HepG2 (cell line): ENCODE measurements around the gene ITIH1. TPM values are rescaled to one million over a fixed set of nuclear protein-coding genes. Genes with fewer than 3 reads are reported as not detected.

Experiments used
- ATAC-seq: fragments of 200-7000 bp; cut with Tn5 transposase; 3 replicates; pipeline ENCODE4 v1.9.1; 2020; ENCODE audit warnings: mild to moderate bottlenecking, moderate library complexity
- BruUV-seq: library from RNA; stranded (reverse); fragments of 400-500 nt; replicated peaks from 2 replicates; lab custom pipeline; 2021; lab: Mats Ljungman, UMichigan
- CTCF ChIA-PET: fragments of 300-600 bp; formaldehyde crosslinking; extraction: SDS; loops from one replicate; lab custom pipeline; 2021; ENCODE audit warnings: low total read pairs, inconsistent platforms, low intra/inter-chr PET ratio; lab: Yijun Ruan, JAX
- POLR2A ChIA-PET: fragments of 350-600 bp; sonication (Branson Sonifier 250); formaldehyde crosslinking; loops from one replicate; lab custom pipeline; 2020; ENCODE audit warnings: antibody characterized with exemption, inconsistent platforms; lab: Yijun Ruan, JAX
- DNase-seq: peaks from one replicate; pipeline ENCODE4 v3.0.0-alpha.2; 2015; ENCODE audit warnings: low spot score
- FAIRE-seq: peaks from 3 replicates; lab custom pipeline; 2011; peaks lifted over from hg19 to GRCh38; lab: Jason Lieb, UNC
- H2AFZ ChIP-seq: one replicate; pipeline ENCODE4 v1.6.1; 2011; ENCODE audit warnings: low read length, inconsistent platforms
- H3K27ac ChIP-seq: fragments of 300-600 bp; 3 replicates; pipeline ENCODE4 v1.8.0; 2011; ENCODE audit warnings: mixed run types, mild to moderate bottlenecking, mixed read lengths, low read length, inconsistent platforms; ENCODE audit not compliant: insufficient read depth; ENCODE audit errors: extremely low read length
- H3K27me3 ChIP-seq, 2 experiments: fragments of 200-600 bp in 1 of 2; 2 replicates in 1 of 2; 3 replicates in 1 of 2; pipeline versions ENCODE4 v1.6.0 to v1.8.0; 2011; ENCODE audit warnings: low read length in 2 of 2, mild to moderate bottlenecking in 2 of 2, moderate library complexity in 2 of 2, inconsistent platforms in 1 of 2; ENCODE audit not compliant: insufficient read depth in 2 of 2, control insufficient read depth in 1 of 2
- H3K36me3 ChIP-seq, 2 experiments: fragments of 200-600 bp in 1 of 2; replicated peaks in 1 of 2; 2 replicates in 1 of 2; 3 replicates in 1 of 2; pipeline versions ENCODE4 v1.5.1 to v1.8.0; 2011; ENCODE audit warnings: low read length in 2 of 2, inconsistent platforms in 1 of 2; ENCODE audit not compliant: insufficient read depth in 2 of 2, control insufficient read depth in 1 of 2
- H3K4me1 ChIP-seq: 2 replicates; pipeline ENCODE4 v1.5.1; 2012; ENCODE audit warnings: low read length, inconsistent platforms; ENCODE audit not compliant: insufficient read depth
- H3K4me2 ChIP-seq: 2 replicates; pipeline ENCODE4 v1.6.0; 2011; ENCODE audit warnings: low read depth, low read length, inconsistent platforms
- H3K4me3 ChIP-seq, 3 experiments: fragments of 200-600 bp in 1 of 3; sonication (generic), shearing (Covaris generic) in 1 of 3; replicated peaks in 1 of 3; 2 replicates each; pipeline ENCODE4 v1.5.1; 2011 to 2016; ENCODE audit warnings: low read length in 3 of 3, inconsistent platforms in 2 of 3, low read depth in 2 of 3, mild to moderate bottlenecking in 2 of 3, control low read depth in 1 of 3, mixed read lengths in 1 of 3; ENCODE audit not compliant: insufficient read depth in 1 of 3
- H3K79me2 ChIP-seq: one replicate; pipeline ENCODE4 v1.6.1; 2011; ENCODE audit warnings: low read length, inconsistent platforms; ENCODE audit not compliant: insufficient read depth
- H3K9ac ChIP-seq: 2 replicates; pipeline ENCODE4 v1.6.0; 2011; ENCODE audit warnings: mild to moderate bottlenecking, low read depth, low read length, inconsistent platforms; ENCODE audit not compliant: insufficient read depth
- H3K9me3 ChIP-seq: 2 replicates; pipeline ENCODE4 v1.5.1; 2012; ENCODE audit warnings: mild to moderate bottlenecking, low read length
- H4K20me1 ChIP-seq: 2 replicates; pipeline ENCODE4 v1.6.0; 2011; ENCODE audit warnings: inconsistent platforms, mild to moderate bottlenecking, low read length, moderate library complexity; ENCODE audit not compliant: insufficient read depth
- KDM1A ChIP-seq: IDR thresholded peaks from 2 replicates; pipeline ENCODE4 v1.6.1; 2016; ENCODE audit warnings: missing compliant biosample characterization
- MIER3 ChIP-seq: IDR thresholded peaks from 2 replicates; pipeline ENCODE4 v1.6.1; 2016; ENCODE audit warnings: missing compliant biosample characterization, borderline replicate concordance
- PHF20 ChIP-seq: sonication (generic); formaldehyde crosslinking; IDR thresholded peaks from 2 replicates; pipeline ENCODE4 v1.5.0; 2020; ENCODE audit warnings: mild to moderate bottlenecking, missing genetic modification reagents
- ZNF761 ChIP-seq: sonication (generic); formaldehyde crosslinking; conservative IDR thresholded peaks from 2 replicates; pipeline ENCODE4 v1.4.0; 2020; ENCODE audit warnings: mild to moderate bottlenecking, missing genetic modification reagents
- WGBS: methylation state at CpG from one replicate; pipeline ENCODE4 v1.1.6; 2017; ENCODE audit warnings: low lambda C conversion rate; 5-methylcytosine and 5-hydroxymethylcytosine counted together
- in situ Hi-C: cut with HindIII; loops from 2 replicates; pipeline ENCODE4 v1.10.0; 2017; ENCODE audit warnings: low pct_unique_long_range_greater_than_20kb; ENCODE audit not compliant: extremely low pct_ligation_motif_present
- intact Hi-C: fragments of 100-400 bp; cut with micrococcal nuclease; formaldehyde crosslinking; loops from one replicate; pipeline ENCODE4 v1.10.0; 2022; ENCODE audit not compliant: unreplicated experiment
- polyA plus RNA-seq, 8 experiments: library from polyadenylated mRNA; depleted of rRNA in 3 of 8; stranded (reverse) in 7 of 8; unstranded in 1 of 8; fragments of >200 nt; fragmentation: Illumina TruSeq in 4 of 8; extraction: Trizol in 4 of 8; gene quantifications; 2 replicates each; pipeline versions ENCODE4 v1.2.1 to v1.2.3, GENCODE V29; 2011 to 2016; ENCODE audit warnings: low read depth in 4 of 8, missing spikeins in 1 of 8, mixed read lengths in 1 of 8; ENCODE audit not compliant: insufficient read depth in 1 of 8
- total RNA-seq, 5 experiments: library from RNA; depleted of rRNA; stranded (reverse); fragments of >200 nt; fragmentation: Illumina TruSeq; extraction: Trizol; gene quantifications; 2 replicates each; pipeline ENCODE4 v1.2.3, GENCODE V29; 2016; ENCODE audit warnings: low read depth in 1 of 5
- TF ChIP-seq, protein P1 (sequence below): IDR thresholded peaks from 2 replicates; pipeline ENCODE4 v1.6.1; 2016; ENCODE audit warnings: low read depth, missing genetic modification reagents, missing compliant biosample characterization
- TF ChIP-seq, protein P2 (sequence below): IDR thresholded peaks from 2 replicates; pipeline ENCODE4 v1.6.1; 2016; ENCODE audit warnings: control low read depth

Gene ITIH1
- total and polyA plus RNA-seq, 2 of the 13 experiments (the other 11 are each of a cell fraction or from before 2014, with no cell fraction given): 12.3 to 19.6 TPM

DNA sequence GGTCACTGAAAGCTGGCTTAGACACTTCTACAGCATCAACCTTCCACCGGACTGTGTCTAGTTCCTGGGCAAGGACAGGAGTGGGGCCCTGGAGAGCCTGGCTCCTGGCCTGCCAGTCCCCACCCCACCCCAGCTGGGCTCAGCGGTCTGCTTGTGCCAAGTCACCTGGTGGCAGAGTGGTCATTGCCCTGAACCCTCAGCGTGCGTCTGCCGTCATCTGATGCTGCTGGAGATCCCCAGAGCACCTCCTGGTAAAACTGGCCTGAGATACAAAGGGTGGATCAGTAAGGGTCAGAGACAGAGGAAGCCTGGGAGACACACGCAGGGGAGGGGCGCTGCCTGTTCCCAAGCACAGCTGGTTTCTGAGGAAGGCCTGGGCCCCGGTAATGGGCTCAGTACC lies 36.4 kb downstream of the ITIH1 start (continued):
- TF ChIP-seq, protein P1, sequence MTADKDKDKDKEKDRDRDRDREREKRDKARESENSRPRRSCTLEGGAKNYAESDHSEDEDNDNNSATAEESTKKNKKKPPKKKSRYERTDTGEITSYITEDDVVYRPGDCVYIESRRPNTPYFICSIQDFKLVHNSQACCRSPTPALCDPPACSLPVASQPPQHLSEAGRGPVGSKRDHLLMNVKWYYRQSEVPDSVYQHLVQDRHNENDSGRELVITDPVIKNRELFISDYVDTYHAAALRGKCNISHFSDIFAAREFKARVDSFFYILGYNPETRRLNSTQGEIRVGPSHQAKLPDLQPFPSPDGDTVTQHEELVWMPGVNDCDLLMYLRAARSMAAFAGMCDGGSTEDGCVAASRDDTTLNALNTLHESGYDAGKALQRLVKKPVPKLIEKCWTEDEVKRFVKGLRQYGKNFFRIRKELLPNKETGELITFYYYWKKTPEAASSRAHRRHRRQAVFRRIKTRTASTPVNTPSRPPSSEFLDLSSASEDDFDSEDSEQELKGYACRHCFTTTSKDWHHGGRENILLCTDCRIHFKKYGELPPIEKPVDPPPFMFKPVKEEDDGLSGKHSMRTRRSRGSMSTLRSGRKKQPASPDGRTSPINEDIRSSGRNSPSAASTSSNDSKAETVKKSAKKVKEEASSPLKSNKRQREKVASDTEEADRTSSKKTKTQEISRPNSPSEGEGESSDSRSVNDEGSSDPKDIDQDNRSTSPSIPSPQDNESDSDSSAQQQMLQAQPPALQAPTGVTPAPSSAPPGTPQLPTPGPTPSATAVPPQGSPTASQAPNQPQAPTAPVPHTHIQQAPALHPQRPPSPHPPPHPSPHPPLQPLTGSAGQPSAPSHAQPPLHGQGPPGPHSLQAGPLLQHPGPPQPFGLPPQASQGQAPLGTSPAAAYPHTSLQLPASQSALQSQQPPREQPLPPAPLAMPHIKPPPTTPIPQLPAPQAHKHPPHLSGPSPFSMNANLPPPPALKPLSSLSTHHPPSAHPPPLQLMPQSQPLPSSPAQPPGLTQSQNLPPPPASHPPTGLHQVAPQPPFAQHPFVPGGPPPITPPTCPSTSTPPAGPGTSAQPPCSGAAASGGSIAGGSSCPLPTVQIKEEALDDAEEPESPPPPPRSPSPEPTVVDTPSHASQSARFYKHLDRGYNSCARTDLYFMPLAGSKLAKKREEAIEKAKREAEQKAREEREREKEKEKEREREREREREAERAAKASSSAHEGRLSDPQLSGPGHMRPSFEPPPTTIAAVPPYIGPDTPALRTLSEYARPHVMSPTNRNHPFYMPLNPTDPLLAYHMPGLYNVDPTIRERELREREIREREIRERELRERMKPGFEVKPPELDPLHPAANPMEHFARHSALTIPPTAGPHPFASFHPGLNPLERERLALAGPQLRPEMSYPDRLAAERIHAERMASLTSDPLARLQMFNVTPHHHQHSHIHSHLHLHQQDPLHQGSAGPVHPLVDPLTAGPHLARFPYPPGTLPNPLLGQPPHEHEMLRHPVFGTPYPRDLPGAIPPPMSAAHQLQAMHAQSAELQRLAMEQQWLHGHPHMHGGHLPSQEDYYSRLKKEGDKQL (CRISPR knock-in tag): no peak
- no peak for TF ChIP-seq MIER3 (CRISPR knock-in tag)
- TF ChIP-seq ZNF761 (CRISPR knock-in tag): no peak

DNA sequence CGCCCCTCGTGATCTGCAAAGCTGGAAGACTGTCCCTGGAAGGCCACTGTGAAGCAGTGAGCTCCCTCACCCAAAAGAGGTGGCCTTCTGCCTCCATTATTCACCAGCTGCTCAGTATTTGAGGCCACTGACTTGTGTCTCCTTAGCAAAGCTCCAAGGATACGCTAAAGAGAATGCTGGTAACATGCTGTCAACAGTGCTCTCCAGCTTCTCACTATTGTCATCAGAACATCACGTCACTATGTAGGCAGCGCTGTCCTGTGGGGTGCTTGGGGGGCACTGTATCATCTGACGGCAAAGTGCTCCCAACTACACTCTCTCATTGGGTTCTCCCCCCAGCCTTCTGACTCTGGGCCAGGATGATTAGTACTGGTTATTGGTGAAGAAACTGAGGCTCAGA lies 38.8 kb downstream of the ITIH1 start:
- WGBS: 90% methylated on average over 4 of the region's 6 CpGs
- in situ Hi-C loops: no loop called here
- Histone ChIP-seq H3K36me3 (no peaks in the 10 kb centered on the region), H3K79me2 (no peaks in the 10 kb centered on the region), H3K4me3 (no peak overlapping the region), H3K4me2 (no peak overlapping the region), H3K9me3 (no peaks in the 10 kb centered on the region), H3K9ac (no peak overlapping the region), H3K4me1 (peaks cover 64% of the 10 kb centered on the region), H3K27ac (no peak overlapping the region), H4K20me1 (no peaks in the 10 kb centered on the region), H3K27me3 (no peaks in the 10 kb centered on the region), H2AFZ (no peak overlapping the region)
- intact Hi-C loops: no loop called here
- no TSS peak for BruUV-seq
- ATAC-seq (no peak), FAIRE-seq (no peak), DNase-seq (no peak)
- POLR2A ChIA-PET: interaction anchor here (1.2 to 1.5 kb wide), 3 partner anchors 12 to 112 kb away, joined by 3 to 4 read pairs (median 4); no protein-coding TSS in a partner anchor
- TF ChIP-seq KDM1A (CRISPR knock-in tag) (no peak), PHF20 (no peak)
- TF ChIP-seq, protein P2, sequence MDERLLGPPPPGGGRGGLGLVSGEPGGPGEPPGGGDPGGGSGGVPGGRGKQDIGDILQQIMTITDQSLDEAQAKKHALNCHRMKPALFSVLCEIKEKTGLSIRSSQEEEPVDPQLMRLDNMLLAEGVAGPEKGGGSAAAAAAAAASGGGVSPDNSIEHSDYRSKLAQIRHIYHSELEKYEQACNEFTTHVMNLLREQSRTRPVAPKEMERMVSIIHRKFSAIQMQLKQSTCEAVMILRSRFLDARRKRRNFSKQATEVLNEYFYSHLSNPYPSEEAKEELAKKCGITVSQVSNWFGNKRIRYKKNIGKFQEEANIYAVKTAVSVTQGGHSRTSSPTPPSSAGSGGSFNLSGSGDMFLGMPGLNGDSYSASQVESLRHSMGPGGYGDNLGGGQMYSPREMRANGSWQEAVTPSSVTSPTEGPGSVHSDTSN (CRISPR knock-in tag): no peak
- CTCF ChIA-PET: no interaction called here
